HTR-8/SVneo (cell line): ENCODE results near the gene TRAF3IP1.

Experiments
- DNase-seq: peaks from one replicate; pipeline ENCODE4 v3.0.0; 2011; ENCODE audit warnings: low spot score, mixed read lengths; ENCODE audit not compliant: insufficient read length
- FAIRE-seq: peaks from 2 replicates; lab custom pipeline; 2011; peaks lifted over from hg19 to GRCh38; lab: Jason Lieb, UNC

The TRAF3IP1 gene

GRCh38 chr2:238420878-238421694, 100.8 kb downstream of the TRAF3IP1 start:
- FAIRE-seq = no peak
- no peak for DNase-seq

- FAIRE-seq = no peak
These were observed 101.3 kb downstream of the TRAF3IP1 start for GRCh38 chr2:238421695-238422035.

GRCh38 chr2:238422285-238422684, 102.0 kb downstream of the TRAF3IP1 start:
- DNase-seq (no peak), FAIRE-seq (no peak)

More at GRCh38 chr2:238421695-238422035, 101.3 kb downstream of the TRAF3IP1 start:
- DNase-seq = no peak

- DNase-seq (no peak), FAIRE-seq (no peak)
These were observed 102.6 kb downstream of the TRAF3IP1 start for GRCh38 chr2:238422940-238423339.

GRCh38 chr2:238423561-238424312, 103.4 kb downstream of the TRAF3IP1 start:
- FAIRE-seq (no peak), DNase-seq (no peak)

- DNase-seq = no peak
- FAIRE-seq = no peak
These were observed 104.0 kb downstream of the TRAF3IP1 start for GRCh38 chr2:238424313-238424700.

GRCh38 chr2:238425505-238425978, 105.2 kb downstream of the TRAF3IP1 start:
- FAIRE-seq = peak; percentile 78
- DNase-seq = no peak

GRCh38 chr2:238425979-238426567, 105.8 kb downstream of the TRAF3IP1 start:
- FAIRE-seq = peak; percentile 67
- DNase-seq = peak; percentile 63

- peak; percentile 93 for FAIRE-seq
- DNase-seq = peak; percentile 80
These were observed 106.5 kb downstream of the TRAF3IP1 start, which contains the start of gene ASB1 for GRCh38 chr2:238426568-238427434. TSS of gene ASB1 (plus strand) at chr2:238426927. CDS start at chr2:238427071, 144 bp downstream.

- DNase-seq (no peak), FAIRE-seq (peak; percentile 49)
These were observed 107.3 kb downstream of the TRAF3IP1 start for GRCh38 chr2:238427435-238428162.

- no peak for FAIRE-seq
These were observed 108.5 kb downstream of the TRAF3IP1 start for GRCh38 chr2:238428866-238429265.

GRCh38 chr2:238430781-238431180, 110.5 kb downstream of the TRAF3IP1 start:
- DNase-seq = no peak
- FAIRE-seq = no peak

More at GRCh38 chr2:238428866-238429265, 108.5 kb downstream of the TRAF3IP1 start:
- DNase-seq = no peak

GRCh38 chr2:238431456-238431855, 111.1 kb downstream of the TRAF3IP1 start:
- DNase-seq = no peak
- no peak for FAIRE-seq

- FAIRE-seq (no peak), DNase-seq (no peak)
These were observed 113.1 kb downstream of the TRAF3IP1 start for GRCh38 chr2:238433300-238433915.

- no peak for DNase-seq
- FAIRE-seq = no peak
These were observed 113.9 kb downstream of the TRAF3IP1 start for GRCh38 chr2:238433941-238434845.

- no peak for DNase-seq
These were observed 114.8 kb downstream of the TRAF3IP1 start for GRCh38 chr2:238434846-238435751.

GRCh38 chr2:238435752-238436096, 115.4 kb downstream of the TRAF3IP1 start:
- no peak for FAIRE-seq
- no peak for DNase-seq

More at GRCh38 chr2:238434846-238435751, 114.8 kb downstream of the TRAF3IP1 start:
- no peak for FAIRE-seq
